ENCODE results near the gene KRTAP10-7. TPM values are rescaled to one million over a fixed set of nuclear protein-coding genes. Genes with fewer than 3 reads are reported as not detected.

KRTAP10-7 gene
- total RNA-seq, 1 donor from 2014 or later, result not detected

DNA sequence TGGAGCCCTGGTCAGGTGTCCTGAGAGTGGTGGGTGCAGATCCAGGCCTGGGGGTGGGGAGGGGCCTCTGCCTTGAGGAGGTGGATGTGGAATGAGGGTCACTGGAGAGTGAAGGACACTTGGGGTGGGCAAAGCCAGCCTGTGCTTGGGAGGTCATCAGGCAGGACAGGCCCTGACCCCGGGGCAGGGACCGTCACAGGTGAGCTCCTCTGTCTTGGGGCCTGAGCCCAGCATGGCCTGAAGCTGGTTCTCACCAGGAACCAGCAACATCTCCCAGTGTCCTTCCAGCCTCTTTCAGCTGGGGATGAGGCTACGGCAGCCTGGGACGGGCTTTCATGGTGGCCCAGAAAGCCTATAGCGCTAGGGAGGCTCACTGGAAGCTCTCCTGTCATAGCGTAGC is 48.3 kb upstream of the KRTAP10-7 start:
- no peak overlapping the region for H3K4me3 ChIP-seq
- no peak overlapping the region for H3K4me2 ChIP-seq
- H3K27me3 Mint-ChIP-seq (ENCODE audit: insufficient read depth, low read depth), result peaks cover 4% of the 10 kb centered on the region
- H4K20me1 ChIP-seq (ENCODE audit: low read depth), result no peaks in the 10 kb centered on the region
- H2AFZ ChIP-seq (replicated peaks), result no peak overlapping the region
- H3K4me3 Mint-ChIP-seq, result no peak overlapping the region
- H3K36me3 Mint-ChIP-seq, result no peaks in the 10 kb centered on the region
- peaks cover 3% of the 10 kb centered on the region for H3K9me3 ChIP-seq (ENCODE audit: low read depth)
- no peaks in the 10 kb centered on the region for H3K27me3 ChIP-seq
- H3K9me3 Mint-ChIP-seq, result peaks cover 7% of the 10 kb centered on the region
- H3K36me3 ChIP-seq, result no peaks in the 10 kb centered on the region
- peaks cover 24% of the 10 kb centered on the region for H3K4me1 ChIP-seq
- H3F3A ChIP-seq (ENCODE audit: low read depth), result peaks cover 9% of the 10 kb centered on the region
- H3K9ac ChIP-seq, result no peak overlapping the region
- peaks cover 36% of the 10 kb centered on the region for H3K4me1 Mint-ChIP-seq
- no peaks in the 10 kb centered on the region for H3K79me2 ChIP-seq (ENCODE audit: low read depth)
- no peak for DNase-seq (ENCODE audit: low spot score)
- TF ChIP-seq, protein P1, sequence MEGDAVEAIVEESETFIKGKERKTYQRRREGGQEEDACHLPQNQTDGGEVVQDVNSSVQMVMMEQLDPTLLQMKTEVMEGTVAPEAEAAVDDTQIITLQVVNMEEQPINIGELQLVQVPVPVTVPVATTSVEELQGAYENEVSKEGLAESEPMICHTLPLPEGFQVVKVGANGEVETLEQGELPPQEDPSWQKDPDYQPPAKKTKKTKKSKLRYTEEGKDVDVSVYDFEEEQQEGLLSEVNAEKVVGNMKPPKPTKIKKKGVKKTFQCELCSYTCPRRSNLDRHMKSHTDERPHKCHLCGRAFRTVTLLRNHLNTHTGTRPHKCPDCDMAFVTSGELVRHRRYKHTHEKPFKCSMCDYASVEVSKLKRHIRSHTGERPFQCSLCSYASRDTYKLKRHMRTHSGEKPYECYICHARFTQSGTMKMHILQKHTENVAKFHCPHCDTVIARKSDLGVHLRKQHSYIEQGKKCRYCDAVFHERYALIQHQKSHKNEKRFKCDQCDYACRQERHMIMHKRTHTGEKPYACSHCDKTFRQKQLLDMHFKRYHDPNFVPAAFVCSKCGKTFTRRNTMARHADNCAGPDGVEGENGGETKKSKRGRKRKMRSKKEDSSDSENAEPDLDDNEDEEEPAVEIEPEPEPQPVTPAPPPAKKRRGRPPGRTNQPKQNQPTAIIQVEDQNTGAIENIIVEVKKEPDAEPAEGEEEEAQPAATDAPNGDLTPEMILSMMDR (IDR thresholded peaks at IDR 0.05), result no peak
- TF ChIP-seq EZH2phosphoT487 (IDR thresholded peaks at IDR 0.05), result no peak
- TF ChIP-seq EZH2 (IDR thresholded peaks at IDR 0.05), result no peak
- H3K27ac ChIP-seq, result no peak overlapping the region
- H3K27ac Mint-ChIP-seq, result no peak overlapping the region

DNA sequence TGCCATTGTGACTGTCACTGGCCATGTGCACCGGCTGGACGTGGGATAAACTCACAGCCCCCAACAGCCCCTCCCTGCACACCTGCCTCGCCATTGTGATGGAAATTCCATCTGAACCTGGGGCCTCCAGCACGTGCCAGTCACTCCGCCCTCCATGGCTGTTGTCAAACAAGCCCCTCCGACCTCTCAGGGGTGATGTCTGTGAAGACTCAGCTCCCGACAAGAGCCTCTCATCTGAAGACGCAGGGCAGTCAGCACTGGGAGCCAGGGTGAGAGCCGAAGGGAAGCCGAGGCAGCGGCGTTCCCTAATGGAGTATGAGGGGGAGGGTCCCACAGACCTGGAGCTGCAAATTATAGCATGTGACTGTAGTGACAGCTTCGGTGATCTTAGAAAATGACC is 47.7 kb upstream of the KRTAP10-7 start:
- Histone ChIP-seq H4K20me1 (ENCODE audit: low read depth) (no peaks in the 10 kb centered on the region), H3K4me3 (no peak overlapping the region), H3K4me1 (peaks cover 24% of the 10 kb centered on the region), H3K9ac (no peak overlapping the region), H3F3A (ENCODE audit: low read depth) (peaks cover 9% of the 10 kb centered on the region), H2AFZ (replicated peaks) (no peak overlapping the region), H3K4me2 (no peak overlapping the region), H3K27ac (no peak overlapping the region), H3K9me3 (ENCODE audit: low read depth) (no peaks in the 10 kb centered on the region), H3K36me3 (no peaks in the 10 kb centered on the region), H3K79me2 (ENCODE audit: low read depth) (no peaks in the 10 kb centered on the region), H3K27me3 (no peaks in the 10 kb centered on the region)
- TF ChIP-seq, protein P1 (IDR thresholded peaks at IDR 0.05), result no peak
- TF ChIP-seq EZH2 (IDR thresholded peaks at IDR 0.05), result no peak
- TF ChIP-seq EZH2phosphoT487 (IDR thresholded peaks at IDR 0.05), result no peak
- Mint-ChIP-seq H3K9me3 (peaks cover 3% of the 10 kb centered on the region), H3K4me1 (peaks cover 39% of the 10 kb centered on the region), H3K4me3 (no peak overlapping the region), H3K27ac (no peak overlapping the region), H3K27me3 (ENCODE audit: insufficient read depth, low read depth) (peaks cover 6% of the 10 kb centered on the region), H3K36me3 (no peaks in the 10 kb centered on the region)
- DNase-seq (ENCODE audit: low spot score), result no peak

DNA sequence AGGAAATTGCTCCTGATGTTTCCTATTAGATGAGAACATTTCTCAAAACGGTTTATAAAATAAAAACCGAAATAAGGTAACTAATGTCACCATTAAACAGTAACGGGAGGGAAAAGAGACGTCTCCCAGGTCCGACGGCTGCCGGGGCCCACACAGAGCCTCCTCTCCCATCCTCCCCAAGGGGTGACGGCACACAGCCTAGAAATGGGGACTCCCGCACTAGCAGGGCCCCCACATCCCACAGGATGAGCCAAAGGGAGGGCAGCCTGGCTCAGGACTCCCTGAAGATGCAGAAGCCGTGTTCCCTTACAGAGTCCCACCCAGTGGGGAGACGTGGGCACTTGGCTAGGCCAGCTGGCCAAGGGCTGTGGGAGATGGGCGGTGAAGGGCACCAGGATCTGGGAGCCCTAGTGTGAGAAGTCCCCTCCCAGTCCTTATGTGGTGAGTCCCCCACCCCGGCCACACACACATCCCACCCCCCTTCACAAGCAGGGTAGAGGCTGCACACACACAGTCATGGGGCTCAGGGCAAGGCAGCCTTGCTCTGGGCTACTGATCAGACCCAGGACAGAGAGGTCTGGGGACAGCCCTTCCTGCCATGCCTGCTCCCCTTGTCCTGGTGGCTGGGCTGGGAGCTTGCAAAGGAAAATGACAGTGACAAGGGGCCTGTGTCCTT is 45.1 kb upstream of the KRTAP10-7 start:
- Histone ChIP-seq H3K4me3 (no peak overlapping the region), H3K4me1 (peaks cover 6% of the 10 kb centered on the region), H3K36me3 (no peaks in the 10 kb centered on the region), H3K9me3 (ENCODE audit: low read depth) (no peaks in the 10 kb centered on the region), H3K27ac (no peak overlapping the region), H3K79me2 (ENCODE audit: low read depth) (no peaks in the 10 kb centered on the region), H4K20me1 (ENCODE audit: low read depth) (no peaks in the 10 kb centered on the region), H3K4me2 (no peak overlapping the region), H3F3A (ENCODE audit: low read depth) (no peaks in the 10 kb centered on the region), H3K9ac (no peak overlapping the region), H3K27me3 (no peaks in the 10 kb centered on the region), H2AFZ (replicated peaks) (no peak overlapping the region)
- Mint-ChIP-seq H3K27me3 (ENCODE audit: insufficient read depth, low read depth) (peaks cover 11% of the 10 kb centered on the region), H3K27ac (peak overlapping the region; percentile 2), H3K9me3 (no peaks in the 10 kb centered on the region), H3K4me1 (peaks cover 29% of the 10 kb centered on the region), H3K36me3 (no peaks in the 10 kb centered on the region), H3K4me3 (no peak overlapping the region)
- DNase-seq (ENCODE audit: low spot score), result no peak
- no peak for TF ChIP-seq EZH2 (IDR thresholded peaks at IDR 0.05)
- TF ChIP-seq, protein P1 (IDR thresholded peaks at IDR 0.05), result no peak
